GM12892 (cell line): ENCODE data around the gene SARM1.
"Not testable (repeated sequence)": the region's sequence is repeated elsewhere in the genome, so short reads cannot be mapped to it uniquely, and the experiment has no call there.

Experiments
- DNase-seq: peaks from one replicate; pipeline ENCODE4 v3.0.0; 2011; ENCODE audit not compliant: insufficient read length
- FAIRE-seq: peaks from 2 replicates; lab custom pipeline; 2011; peaks lifted over from hg19 to GRCh38; lab: Jason Lieb, UNC
- POLR2A ChIP-seq: IDR thresholded peaks from 2 replicates; pipeline ENCODE4 v1.6.1; 2011; ENCODE audit warnings: low read depth, low read length, control low read depth
- POLR2AphosphoS5 ChIP-seq: IDR thresholded peaks from 2 replicates; pipeline ENCODE4 v1.6.1; 2011; ENCODE audit warnings: low read depth, low read length, control low read depth
- TAF1 ChIP-seq: IDR thresholded peaks from 2 replicates; pipeline ENCODE4 v1.6.1; 2011; ENCODE audit warnings: low read depth, mild to moderate bottlenecking, control low read depth, low read length, borderline replicate concordance

SARM1 gene

DNA sequence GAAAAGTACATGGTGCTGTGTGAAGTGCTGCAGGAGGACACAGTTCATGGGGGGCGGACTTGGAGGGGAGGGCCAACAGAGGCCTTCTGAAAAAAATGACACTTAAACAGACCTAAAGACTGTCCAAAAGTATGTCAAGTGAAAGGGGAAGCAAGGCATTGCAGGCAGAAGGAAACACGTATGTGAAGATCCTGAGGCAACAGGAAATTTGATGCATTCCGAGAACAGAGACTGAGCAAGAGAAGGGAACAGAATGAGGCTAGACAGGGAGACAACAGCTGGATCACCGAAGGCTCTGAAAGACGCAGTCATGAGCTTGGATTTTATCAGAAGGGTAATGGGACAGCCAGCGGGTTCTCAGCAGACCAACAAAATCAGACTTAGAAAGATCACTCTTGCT is 37.3 kb upstream of the SARM1 start:
- TF ChIP-seq TAF1 (no peak), POLR2AphosphoS5 (no peak), POLR2A (no peak)
- no peak for DNase-seq
- no peak for FAIRE-seq

DNA sequence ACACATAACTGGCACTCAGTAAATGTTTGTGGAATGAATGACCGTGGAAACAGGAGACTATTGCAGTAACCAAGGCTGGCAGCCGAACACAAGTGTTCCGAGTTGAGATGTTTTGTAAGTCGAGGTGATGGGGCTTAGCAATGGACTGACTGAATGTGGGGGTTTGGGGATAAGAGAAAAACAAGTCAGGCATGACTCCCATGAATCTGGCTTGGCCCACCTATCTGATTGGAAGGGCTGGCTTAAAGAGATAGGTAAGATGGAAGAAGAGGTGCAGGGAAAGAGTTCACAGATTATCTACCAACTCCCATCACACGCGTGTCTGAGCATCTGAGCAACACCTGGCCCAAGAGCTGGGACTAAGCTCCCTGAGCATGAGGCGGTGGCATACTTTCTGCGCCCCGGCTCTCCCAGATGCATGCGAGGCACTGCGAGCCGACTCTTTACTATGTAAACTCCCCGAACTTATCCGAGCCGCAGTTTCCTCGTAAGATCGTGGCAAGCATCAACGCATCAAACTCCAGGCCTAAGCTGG is 36.8 kb upstream of the SARM1 start:
- DNase-seq (no peak), FAIRE-seq (no peak)
- no peak for TF ChIP-seq TAF1
- TF ChIP-seq POLR2A: no peak
- TF ChIP-seq POLR2AphosphoS5: no peak

- DNase-seq: peak; percentile 97
- peak; percentile 58; the same call in 1 of the 2 replicates for TF ChIP-seq POLR2AphosphoS5
- TF ChIP-seq TAF1: no peak
- TF ChIP-seq POLR2A: peak; percentile 80; the same call in 1 of the 2 replicates
- peak; percentile 98 for FAIRE-seq
Observed at GRCh38 chr17:28335201-28335958, 36.1 kb upstream of the SARM1 start, which contains the start of the genes IFT20 and TNFAIP1. Gene IFT20, minus strand, starts transcription at chr17:28335472. Its CDS starts 3,487 bp downstream, at chr17:28331985. Gene TNFAIP1, plus strand, starts transcription at chr17:28335761. Its CDS starts 3,761 bp downstream, at chr17:28339522.

GRCh38 chr17:28335959-28336871 is 35.3 kb upstream of the SARM1 start:
- no peak for DNase-seq
- peak; percentile 56 for FAIRE-seq

DNA sequence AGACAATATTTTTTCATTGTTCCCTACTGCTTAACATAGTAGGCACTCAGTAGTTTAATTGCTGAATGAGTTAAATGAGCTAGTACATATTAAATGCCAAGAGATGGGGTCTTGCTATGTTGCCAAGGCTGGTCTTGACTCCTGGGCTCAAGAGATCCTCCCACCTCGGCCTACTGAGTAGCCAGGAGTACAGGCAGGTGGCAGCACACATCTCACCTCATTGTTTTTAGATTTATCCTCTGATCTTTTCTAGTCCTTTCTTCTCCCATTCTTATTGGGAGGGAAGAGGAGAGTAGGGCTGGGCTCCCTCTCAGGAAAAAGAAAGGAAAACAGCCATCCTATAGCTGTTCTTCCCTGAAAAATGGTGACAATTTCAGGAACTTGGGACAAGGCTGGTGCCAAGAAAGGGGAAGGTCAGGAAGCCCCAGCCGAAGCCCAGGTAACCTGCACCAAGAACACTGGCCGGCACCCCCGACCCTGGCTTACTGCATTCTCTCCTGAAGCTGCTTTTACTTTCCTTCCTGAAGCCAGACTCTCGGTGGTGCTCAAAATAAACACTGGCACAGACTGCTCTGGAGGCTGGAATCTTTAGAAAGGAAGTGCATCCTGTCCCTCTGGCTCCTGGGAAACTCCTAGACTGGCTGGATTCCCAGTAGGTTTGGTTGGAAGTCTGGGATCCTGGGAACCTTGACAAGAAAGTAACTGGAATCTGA is 33.3 kb upstream of the SARM1 start:
- TF ChIP-seq POLR2AphosphoS5 (no peak), POLR2A (no peak), TAF1 (no peak)
- no peak for FAIRE-seq
- DNase-seq: no peak

More at GRCh38 chr17:28335959-28336871, 35.3 kb upstream of the SARM1 start:
- TF ChIP-seq POLR2A (no peak), POLR2AphosphoS5 (no peak), TAF1 (no peak)

- not testable (repeated sequence) for DNase-seq, FAIRE-seq
Observed at GRCh38 chr17:28338769-28339212, 32.7 kb upstream of the SARM1 start.

GRCh38 chr17:28339431-28339830 is 32.1 kb upstream of the SARM1 start:
- DNase-seq (no peak), FAIRE-seq (no peak)
- no peak for TF ChIP-seq POLR2A

GRCh38 chr17:28340374-28340773 is 31.1 kb upstream of the SARM1 start:
- DNase-seq (no peak), FAIRE-seq (no peak)

GRCh38 chr17:28341516-28341915 is 30.0 kb upstream of the SARM1 start:
- FAIRE-seq: no peak
- TF ChIP-seq POLR2A (no peak), TAF1 (no peak), POLR2AphosphoS5 (no peak)
- no peak for DNase-seq

More at GRCh38 chr17:28340374-28340773, 31.1 kb upstream of the SARM1 start:
- TF ChIP-seq POLR2A: no peak
- TF ChIP-seq TAF1: no peak
- TF ChIP-seq POLR2AphosphoS5: no peak

- DNase-seq: no peak
- no peak for FAIRE-seq
Observed at GRCh38 chr17:28342313-28342712, 29.2 kb upstream of the SARM1 start.

GRCh38 chr17:28343491-28343932 is 28.0 kb upstream of the SARM1 start:
- DNase-seq (no peak), FAIRE-seq (no peak)
- TF ChIP-seq POLR2AphosphoS5: no peak
- TF ChIP-seq POLR2A: no peak; the same call in 1 of the 2 replicates
- no peak for TF ChIP-seq TAF1

More at GRCh38 chr17:28342313-28342712, 29.2 kb upstream of the SARM1 start:
- TF ChIP-seq TAF1: no peak
